Stimulated activated CD4-positive, alpha-beta T cell treated with anti-CD3 and anti-CD28 coated beads, TNF-alpha, amount 100 ng/mL, for 4 hours (primary cell): ENCODE measurements around the gene RREB1.
"Not testable (repeated sequence)": the region's sequence is repeated elsewhere in the genome, so short reads cannot be mapped to it uniquely, and the experiment has no call there.

ENCODE experiments used
- DNase-seq, 3 experiments: peaks; one replicate each; pipeline ENCODE4 v3.0.0-alpha.2; 2020; ENCODE audit warnings: low read depth in 3 of 3

Gene RREB1

DNA sequence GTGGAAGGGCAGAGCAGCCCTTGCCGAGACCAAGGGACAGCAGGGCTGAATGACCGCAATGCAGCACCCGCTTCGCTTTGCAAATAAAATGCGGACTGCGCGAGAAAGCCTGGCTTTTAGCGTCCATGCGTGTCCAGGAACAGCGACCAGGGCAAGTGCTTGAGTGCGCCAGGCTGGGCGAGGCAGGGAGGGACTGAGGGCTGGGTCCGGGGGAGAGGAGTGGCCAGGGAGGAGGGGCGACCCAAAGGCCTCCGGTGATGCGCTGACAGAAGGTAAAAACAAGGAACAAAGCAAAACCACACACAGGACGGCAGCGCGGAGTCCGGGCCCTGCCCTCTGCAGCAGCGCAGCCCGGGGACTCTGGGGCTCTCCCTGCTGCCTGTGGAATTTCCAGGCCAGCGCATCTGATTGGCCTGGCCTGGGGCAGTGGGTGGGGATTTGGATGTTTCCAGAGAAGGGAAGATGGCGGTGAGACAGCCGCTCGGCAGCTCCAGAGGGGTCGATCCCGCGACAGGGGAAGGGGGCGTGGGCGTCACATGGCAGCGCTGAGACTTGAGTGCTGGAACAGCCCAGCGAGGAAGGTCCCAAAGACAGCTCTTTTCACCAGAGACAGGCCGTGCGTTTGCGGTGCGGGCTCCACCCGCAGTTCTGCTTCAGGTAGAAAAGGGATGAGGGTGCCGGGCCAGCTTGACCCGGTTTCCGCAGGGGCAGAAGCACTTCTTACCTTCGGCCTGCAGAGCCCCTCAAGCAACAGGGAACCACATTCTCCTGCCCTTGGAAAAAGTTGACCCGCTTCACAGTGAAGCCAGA lies 153.5 kb downstream of the RREB1 start:
- peak in 2 of 3 experiments; percentile 13 to 23 for DNase-seq

DNA sequence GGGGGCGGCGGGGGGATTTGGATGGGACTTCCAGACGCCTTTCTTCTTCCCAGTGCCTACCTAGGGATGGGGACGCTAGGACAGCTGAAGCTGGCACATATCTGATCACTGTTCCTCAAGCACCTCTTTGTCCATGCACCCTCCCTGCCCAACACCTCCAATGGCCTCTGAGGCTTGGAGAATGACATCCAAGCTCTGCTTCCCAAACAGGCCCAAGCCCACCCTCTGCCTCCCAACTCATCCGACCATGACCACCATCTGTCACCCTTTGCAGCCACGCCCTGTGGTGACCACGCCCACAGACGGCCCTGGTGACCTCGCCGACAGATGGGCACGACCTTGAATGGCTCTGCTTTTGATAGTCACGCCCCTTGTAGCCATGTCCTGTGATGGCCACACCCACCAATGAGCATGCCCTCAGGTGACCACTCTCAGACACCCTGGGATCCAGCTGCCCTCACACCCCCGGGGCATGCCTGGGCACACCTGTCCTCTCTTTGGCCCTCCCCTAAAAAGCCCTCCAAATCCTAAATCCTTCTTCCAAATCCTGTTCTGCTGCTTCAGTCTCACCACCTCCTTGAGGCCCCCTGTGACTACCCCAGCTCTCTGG lies 154.2 kb downstream of the RREB1 start:
- DNase-seq = no peak

DNA sequence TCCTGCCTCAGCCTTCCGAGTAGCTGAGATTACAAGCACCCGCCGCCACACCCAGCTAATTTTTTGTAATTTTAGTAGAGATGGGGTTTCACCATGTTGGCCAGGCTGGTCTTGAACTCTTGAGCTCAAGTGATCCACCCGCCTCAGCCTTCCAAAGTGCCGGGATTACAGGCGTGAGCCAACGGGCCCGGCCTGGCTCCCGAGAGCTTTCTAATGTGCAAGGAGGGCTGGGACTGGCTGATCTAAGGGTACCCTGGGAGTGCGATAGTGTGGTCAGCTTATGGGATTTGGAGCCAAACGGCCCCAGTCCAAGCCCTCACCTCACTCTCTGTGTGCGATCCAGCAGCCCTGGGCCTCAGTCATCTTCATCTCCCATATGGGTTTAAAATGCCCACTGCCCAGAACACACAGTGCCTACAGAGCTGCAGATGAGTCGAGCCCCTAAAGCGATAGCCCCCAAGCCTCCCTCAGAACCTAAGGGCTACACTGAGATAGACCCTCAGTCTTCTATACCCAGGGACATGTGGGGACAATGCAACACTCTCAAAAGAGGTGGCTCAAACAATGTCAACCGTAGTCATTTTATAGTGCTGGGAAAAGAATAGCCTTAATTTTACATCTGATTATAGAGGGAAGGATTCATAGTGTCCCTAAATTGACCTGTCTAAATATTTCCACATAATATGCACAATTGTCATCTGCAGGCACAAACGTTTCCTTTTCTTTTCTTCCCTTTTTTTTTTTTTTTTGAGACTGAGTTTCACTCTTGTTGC lies 155.2 kb downstream of the RREB1 start:
- no peak for DNase-seq

DNA sequence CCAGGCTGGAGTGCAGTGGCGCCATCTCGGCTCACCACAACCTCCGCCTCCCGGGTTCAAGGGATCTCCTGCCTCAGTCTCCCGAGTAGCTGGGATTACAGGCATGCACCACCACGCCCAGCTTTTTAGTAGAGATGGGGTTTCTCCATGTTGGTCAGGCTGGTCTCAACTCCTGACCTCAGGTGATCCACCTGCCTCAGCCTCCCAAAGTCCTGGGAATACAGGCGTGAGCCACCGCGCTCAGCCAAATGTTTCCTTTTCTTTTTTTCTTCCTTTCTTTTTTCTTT lies 155.7 kb downstream of the RREB1 start:
- DNase-seq = not testable (repeated sequence)

- DNase-seq = no peak
Measured at GRCh38 chr6:7264041-7264440, 156.3 kb downstream of the RREB1 start.

GRCh38 chr6:7264686-7265384 lies 157.1 kb downstream of the RREB1 start:
- DNase-seq = no peak

GRCh38 chr6:7265385-7265726 lies 157.6 kb downstream of the RREB1 start:
- not testable (repeated sequence) for DNase-seq

DNA sequence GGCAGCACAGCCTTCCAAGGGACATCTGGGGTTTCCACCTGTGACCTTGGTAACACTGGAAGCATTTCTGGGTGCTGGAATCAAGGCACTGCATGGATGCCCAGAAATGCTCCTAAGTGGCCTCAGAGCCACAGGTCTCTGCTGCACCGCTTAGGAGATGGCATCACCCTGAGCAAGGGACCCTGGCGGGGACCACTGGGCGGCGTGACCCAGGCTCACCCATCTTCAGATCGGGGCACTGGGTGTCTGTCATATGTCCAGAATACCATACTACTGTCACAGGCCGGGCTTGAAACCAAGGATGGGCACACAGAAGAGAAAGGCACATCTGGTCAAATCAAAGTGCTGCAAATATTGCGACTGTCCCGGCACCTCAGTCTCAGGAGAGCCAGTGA lies 159.3 kb downstream of the RREB1 start:
- DNase-seq = no peak

DNA sequence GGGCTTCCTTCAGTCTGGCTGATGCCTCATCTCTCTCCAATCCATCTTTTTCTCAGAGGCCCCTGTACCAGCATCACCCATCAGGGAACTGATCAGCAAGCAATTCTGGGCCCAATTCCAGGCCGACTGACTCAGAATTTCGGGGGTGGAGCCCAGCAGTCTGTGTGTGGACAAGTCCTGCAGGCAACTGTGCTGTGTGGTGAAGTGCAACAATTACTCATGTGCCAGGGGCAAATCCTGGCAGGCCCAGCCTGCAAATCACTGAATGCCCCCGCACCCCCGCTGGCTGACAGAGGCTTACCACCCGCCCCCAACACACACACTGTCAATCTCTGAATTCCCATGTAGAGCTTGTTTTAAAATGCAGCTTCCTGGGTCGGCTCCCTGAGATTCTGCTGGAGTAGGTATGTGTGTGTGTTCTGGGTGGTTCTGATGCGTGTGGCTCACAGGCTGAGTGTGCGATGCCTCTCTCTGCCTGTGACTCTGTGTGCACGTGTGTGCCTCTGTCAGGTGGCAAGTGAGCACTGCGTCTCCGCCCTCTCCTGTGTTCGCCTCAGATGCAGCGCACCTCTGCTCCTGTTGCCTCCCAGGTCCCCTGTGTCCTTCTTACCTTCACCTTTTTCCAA lies 159.8 kb downstream of the RREB1 start:
- no peak for DNase-seq

DNA sequence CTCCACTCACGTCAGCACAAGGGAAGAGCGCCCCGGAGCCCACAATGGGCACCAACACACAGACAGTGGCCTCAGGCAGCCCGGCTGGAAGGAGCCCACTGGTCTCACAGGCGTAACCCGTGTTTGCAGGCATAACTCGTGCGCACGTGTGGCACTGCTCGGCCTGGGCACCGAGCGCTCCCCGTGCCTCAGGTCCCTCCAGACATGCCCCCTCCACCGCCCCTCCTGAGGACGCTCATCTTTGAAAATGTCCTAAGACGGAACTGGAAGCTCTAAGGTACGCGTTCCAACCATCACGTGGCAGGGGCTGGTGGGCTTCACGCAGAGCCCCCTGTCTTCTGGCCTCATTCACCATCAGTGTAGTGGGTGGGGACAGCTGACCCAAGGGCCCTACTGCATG lies 160.6 kb downstream of the RREB1 start:
- DNase-seq = no peak

DNA sequence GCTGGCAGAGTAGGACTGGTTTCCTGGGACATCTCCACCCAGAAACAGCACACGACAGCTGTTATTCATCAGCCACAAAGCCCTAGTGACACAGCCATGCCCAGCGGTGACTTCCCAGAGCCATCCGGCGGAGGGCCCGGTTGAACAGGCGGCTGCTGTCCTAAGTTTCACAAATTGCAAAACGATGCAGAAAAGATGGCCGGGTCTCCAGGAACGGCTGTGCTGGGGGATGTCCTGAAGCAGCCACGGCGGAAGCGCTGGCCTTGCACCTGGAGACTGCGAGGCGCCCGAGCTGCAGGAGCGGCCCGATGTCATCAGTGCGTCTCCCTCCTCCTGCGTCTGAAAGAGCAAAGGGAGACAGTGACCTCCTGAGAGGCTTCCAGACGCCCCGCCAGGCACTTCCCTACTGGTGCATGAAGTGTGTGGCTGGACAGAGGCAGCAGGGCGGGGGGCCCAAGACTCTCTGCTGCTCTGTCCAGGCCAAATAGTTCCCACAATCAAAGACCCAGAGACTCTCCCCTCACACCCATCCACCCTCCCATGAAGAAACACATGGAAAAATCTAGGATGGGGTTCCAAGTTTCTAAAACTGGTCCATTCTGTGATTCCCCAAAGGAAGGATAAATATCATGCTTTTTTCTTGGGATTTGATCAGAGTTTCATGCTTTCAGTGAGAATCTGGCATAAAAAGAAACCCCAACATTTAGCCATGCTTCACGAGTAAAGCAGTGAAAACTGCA lies 161.2 kb downstream of the RREB1 start:
- DNase-seq = no peak

- no peak for DNase-seq
Measured at GRCh38 chr6:7269816-7270215, 162.1 kb downstream of the RREB1 start.

- no peak for DNase-seq
Measured at GRCh38 chr6:7270320-7271204, 162.8 kb downstream of the RREB1 start.

DNA sequence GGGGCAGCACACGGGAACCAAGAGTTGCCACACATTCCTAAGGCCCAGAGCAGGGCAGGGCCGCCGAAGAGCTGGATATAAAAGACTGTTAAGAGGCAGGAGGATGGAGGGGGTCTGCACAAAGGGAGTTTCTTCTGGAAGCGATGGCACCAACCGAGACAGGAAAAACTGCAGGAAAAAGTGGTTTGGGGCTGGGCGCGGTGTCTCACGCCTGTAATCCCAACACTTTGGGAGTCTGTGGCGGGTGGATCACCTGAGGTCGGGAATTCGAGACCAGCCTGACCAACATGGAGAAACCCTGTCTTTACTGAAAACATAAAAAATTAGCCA lies 163.4 kb downstream of the RREB1 start:
- no peak for DNase-seq

- DNase-seq = no peak
Measured at GRCh38 chr6:7273709-7274108, 165.9 kb downstream of the RREB1 start.

DNA sequence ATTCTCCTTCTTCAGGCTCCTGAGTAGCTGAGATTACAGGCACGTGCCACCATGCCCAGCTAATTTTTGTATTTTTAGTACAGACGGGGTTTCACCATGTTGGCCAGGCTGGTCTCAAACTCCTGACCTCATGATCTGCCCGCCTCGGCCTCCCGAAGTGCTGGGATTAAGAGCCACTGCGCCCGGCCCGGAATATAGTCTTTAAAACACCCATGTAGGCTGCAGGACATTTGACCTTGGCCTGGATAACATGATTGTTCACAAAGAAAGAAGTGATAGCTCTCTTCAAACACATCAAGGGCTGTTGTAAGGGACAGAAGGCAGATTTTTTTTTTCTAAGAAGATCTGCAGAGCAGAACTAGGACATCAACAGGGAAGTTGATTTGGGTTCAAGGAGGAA lies 166.8 kb downstream of the RREB1 start:
- DNase-seq = not testable (repeated sequence)

DNA sequence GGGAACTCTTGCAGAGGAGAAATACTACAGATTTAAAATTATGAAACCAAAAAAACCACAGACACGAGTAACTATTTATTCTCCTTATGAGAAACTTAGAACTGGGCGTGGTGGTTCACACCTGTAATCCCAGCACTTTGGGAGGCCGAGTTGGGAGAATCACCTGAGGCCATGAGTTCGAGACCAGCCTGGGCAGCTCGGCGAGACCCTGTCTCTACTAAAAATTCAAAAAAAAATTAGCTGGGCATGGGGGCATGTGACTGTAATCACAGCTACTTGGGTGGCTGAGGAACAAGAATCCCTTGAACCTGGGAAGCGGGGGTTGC lies 168.4 kb downstream of the RREB1 start:
- DNase-seq = no peak

DNA sequence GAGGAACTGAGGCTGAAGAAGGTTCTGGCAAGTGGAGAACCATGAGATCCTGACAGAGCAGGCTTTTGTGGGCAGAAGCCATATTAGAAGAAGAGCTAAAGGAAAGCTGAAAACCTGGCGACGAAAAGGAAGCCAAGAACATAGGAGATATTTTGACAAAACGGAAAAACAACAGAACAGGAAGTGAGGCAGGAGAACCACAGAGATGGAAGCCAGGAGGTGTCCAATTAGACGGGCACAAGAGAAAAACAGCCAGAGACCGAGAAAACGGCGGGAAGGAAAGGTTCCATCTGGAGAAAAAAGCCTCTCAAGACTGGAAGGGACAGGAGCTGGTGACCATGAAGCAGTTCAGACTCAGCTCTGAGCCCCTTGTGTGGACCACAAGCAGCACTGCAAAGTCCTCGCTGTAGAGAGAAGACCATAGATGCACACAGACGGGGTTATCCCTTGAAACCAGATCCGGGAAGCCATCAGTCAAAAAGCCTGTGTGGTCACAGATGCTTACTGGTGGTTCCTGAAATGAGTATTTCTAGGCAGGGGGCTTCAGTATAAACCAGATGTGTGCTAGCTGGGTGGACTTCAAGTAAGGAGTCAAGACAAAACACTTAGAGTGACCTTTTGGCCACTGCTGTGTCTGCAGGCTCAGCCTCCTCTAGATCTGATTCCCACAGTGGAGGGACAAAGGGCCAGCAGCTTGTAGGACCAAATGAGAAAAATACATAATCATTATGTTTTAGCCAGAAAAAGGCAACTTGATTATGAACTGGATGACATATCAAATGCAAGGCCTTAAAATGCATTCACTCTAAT lies 174.5 kb downstream of the RREB1 start:
- DNase-seq = no peak

- DNase-seq = no peak
Measured at GRCh38 chr6:7283676-7284075, 175.9 kb downstream of the RREB1 start.

GRCh38 chr6:7285416-7285815 lies 177.7 kb downstream of the RREB1 start:
- no peak for DNase-seq
